GM10847 (cell line): ENCODE data around the gene HES1.
A peak's percentile ranks its signal among the peaks of the same experiment; 100 is the strongest.

Experiments used
- POLR2A ChIP-seq: IDR thresholded peaks from 2 replicates; pipeline ENCODE4 v1.6.1; 2011; ENCODE audit not compliant: insufficient read length; ENCODE audit errors: extremely low read depth

Gene HES1

GRCh38 chr3:194133661-194134230 lies 2.2 kb upstream of the HES1 start:
- TF ChIP-seq POLR2A, result no peak

- no peak for TF ChIP-seq POLR2A
Observed at GRCh38 chr3:194134231-194134756, 1.7 kb upstream of the HES1 start.

GRCh38 chr3:194134757-194135515 lies 1.0 kb upstream of the HES1 start:
- peak; percentile 27 for TF ChIP-seq POLR2A

GRCh38 chr3:194135516-194135805 lies 487 bp upstream of the HES1 start:
- TF ChIP-seq POLR2A, result no peak

- TF ChIP-seq POLR2A, result no peak
Observed at GRCh38 chr3:194136519-194137007, 615 bp downstream of the HES1 start.

- TF ChIP-seq POLR2A, result no peak
Observed at GRCh38 chr3:194137008-194137505, 1.1 kb downstream of the HES1 start.

GRCh38 chr3:194137506-194138474 lies 1.8 kb downstream of the HES1 start:
- peak; percentile 19 for TF ChIP-seq POLR2A

- no peak for TF ChIP-seq POLR2A
Observed at GRCh38 chr3:194138732-194139070, 2.8 kb downstream of the HES1 start.

GRCh38 chr3:194139071-194139813 lies 3.3 kb downstream of the HES1 start:
- no peak for TF ChIP-seq POLR2A

- no peak for TF ChIP-seq POLR2A
Observed at GRCh38 chr3:194139814-194140391, 4.0 kb downstream of the HES1 start.

GRCh38 chr3:194140520-194141414 lies 4.8 kb downstream of the HES1 start:
- TF ChIP-seq POLR2A, result no peak

- no peak for TF ChIP-seq POLR2A
Observed at GRCh38 chr3:194141415-194142155, 5.6 kb downstream of the HES1 start.

- no peak for TF ChIP-seq POLR2A
Observed at GRCh38 chr3:194142156-194142910, 6.4 kb downstream of the HES1 start.
